NCI-H1417 treated with DMSO at 0.1 percent for 48 hours (cell line): ENCODE results near the gene POLN.

ENCODE experiments used
- DNase-seq: peaks from one replicate; lab custom pipeline; 2025; lab: John Stamatoyannopoulos, UW

The POLN gene

GRCh38 chr4:2262145-2262943 is 20.4 kb upstream of the POLN start:
- peak; percentile 92 for DNase-seq

GRCh38 chr4:2261853-2262144 is 19.9 kb upstream of the POLN start, which contains the start of gene MXD4:
Gene MXD4 (minus strand): TSS chr4:2262109. CDS start chr4:2261980, 129 bp downstream.
- DNase-seq, result no peak

- DNase-seq, result no peak
These were observed 19.4 kb upstream of the POLN start for GRCh38 chr4:2261110-2261852.

- DNase-seq, result no peak
These were observed 18.6 kb upstream of the POLN start for GRCh38 chr4:2260344-2261109.

- no peak for DNase-seq
These were observed 17.8 kb upstream of the POLN start for GRCh38 chr4:2259541-2260343.

- no peak for DNase-seq
These were observed 17.2 kb upstream of the POLN start for GRCh38 chr4:2259036-2259540.

GRCh38 chr4:2258091-2259035 is 16.4 kb upstream of the POLN start:
- no peak for DNase-seq

GRCh38 chr4:2257361-2258081 is 15.6 kb upstream of the POLN start:
- DNase-seq, result no peak

GRCh38 chr4:2256781-2257191 is 14.9 kb upstream of the POLN start:
- no peak for DNase-seq

- no peak for DNase-seq
These were observed 14.3 kb upstream of the POLN start for GRCh38 chr4:2256156-2256731.

- DNase-seq, result no peak
These were observed 13.7 kb upstream of the POLN start for GRCh38 chr4:2255501-2256155.

- no peak for DNase-seq
These were observed 13.0 kb upstream of the POLN start for GRCh38 chr4:2254665-2255500.

GRCh38 chr4:2253160-2254084 is 11.5 kb upstream of the POLN start:
- DNase-seq, result no peak

- DNase-seq, result no peak
These were observed 10.7 kb upstream of the POLN start for GRCh38 chr4:2252530-2253091.

- DNase-seq, result no peak
These were observed 10.0 kb upstream of the POLN start for GRCh38 chr4:2251795-2252529.
